Stimulated activated CD8-positive, alpha-beta memory T cell treated with anti-CD3 and anti-CD28 coated beads, Interleukin-2, amount 100 ng/mL, for 48 hours (primary cell): ENCODE measurements around the gene NDST1.

Source experiments
- DNase-seq, 2 donors: peaks; one replicate each; pipeline ENCODE4 v3.0.0-alpha.2; 2020; ENCODE audit warnings: low read depth in 2 of 2

The NDST1 gene

GRCh38 chr5:150606476-150606875, 98.5 kb downstream of the NDST1 start:
- DNase-seq, result no peak

- DNase-seq, result no peak
Measured at GRCh38 chr5:150607105-150607504, 99.2 kb downstream of the NDST1 start.
